ENCODE data around the gene SLC12A8. TPM values are rescaled to one million over a fixed set of nuclear protein-coding genes. Genes with fewer than 3 reads are reported as not detected.

Gene SLC12A8
- total and polyA plus RNA-seq, 9 of the 15 experiments (the other 6 are each of a cell fraction or from before 2014, with no cell fraction given) = 0.04 to 0.33 (median 0.09) TPM; not detected in 4

- DNase-seq (ENCODE audit: extremely low read depth in 1 of 4, low spot score in 3 of 4) (no peak), FAIRE-seq (no peak), ATAC-seq (no peak)
- Histone ChIP-seq H3K4me2 (ENCODE audit: insufficient read depth, low read length) (no peak overlapping the region), H3K79me2 (ENCODE audit: control insufficient read depth, insufficient read depth, low read length) (no peaks in the 10 kb centered on the region), H3K4me1 (replicated peaks in 1 of 2; ENCODE audit: control insufficient read depth in 2 of 2, insufficient read depth in 2 of 2, low read length in 2 of 2) (no peaks in the 10 kb centered on the region), H3K36me3 (ENCODE audit: control insufficient read depth, insufficient read depth, low read length) (no peaks in the 10 kb centered on the region), H3K27me3 (ENCODE audit: control insufficient read depth in 2 of 2, insufficient read depth in 2 of 2, low read length in 2 of 2) (no peaks in the 10 kb centered on the region), H3K9me1 (ENCODE audit: control insufficient read depth, insufficient read depth, low read length) (no peaks in the 10 kb centered on the region), H3K4me3 (no peak overlapping the region), H4K20me1 (replicated peaks; ENCODE audit: control insufficient read depth, insufficient read depth, low read length) (no peaks in the 10 kb centered on the region), H2AFZ (ENCODE audit: low read depth, low read length) (no peak overlapping the region), H3K27ac (ENCODE audit: extremely low read depth, low read depth, low read length) (no peak overlapping the region), H3K9me3 (replicated peaks; ENCODE audit: control insufficient read depth, insufficient read depth, low read depth, low read length) (no peaks in the 10 kb centered on the region), H3K9ac (ENCODE audit: insufficient read depth in 1 of 2, low read depth in 2 of 2, low read length in 2 of 2) (no peak overlapping the region)
- BruUV-seq (replicated peaks) = no TSS peak
- in situ Hi-C loops (cut with MboI) = no loop called here
- intact Hi-C loops (cut with micrococcal nuclease) = no loop called here
- TF ChIP-seq IRF9 (tag; IDR thresholded peaks at IDR 0.05) (no peak), CEBPB (tag; IDR thresholded peaks at IDR 0.05) (no peak), ZNF175 (CRISPR knock-in tag; IDR thresholded peaks at IDR 0.05; ENCODE audit: low read depth) (no peak), ZNF512 (tag; IDR thresholded peaks at IDR 0.05) (no peak), MBD2 (IDR thresholded peaks at IDR 0.05; ENCODE audit: borderline replicate concordance, low read depth) (no peak), BHLHE40 (IDR thresholded peaks at IDR 0.05; ENCODE audit: low read length) (no peak), MTF1 (CRISPR knock-in tag; IDR thresholded peaks at IDR 0.05; ENCODE audit: borderline replicate concordance) (no peak), ARID1B (IDR thresholded peaks at IDR 0.05) (no peak), MGA (IDR thresholded peaks at IDR 0.05) (no peak)
- 50% methylated on average over 1 of the region's 1 CpG for WGBS (ENCODE audit: insufficient coverage, low coverage, missing lambda C conversion rate)
- POLR2A ChIA-PET = interaction anchor here (1.0 kb wide), 1 partner anchor 10 kb away, joined by 5 read pairs; no protein-coding TSS in a partner anchor
- CTCF ChIA-PET (ENCODE audit: low intra/inter-chr PET ratio) = no interaction called here
These were observed 49.6 kb upstream of the SLC12A8 start for GRCh38 chr3:125262161-125262560.
